Measurements from ENCODE around the gene FANCC.
A peak's percentile ranks its signal among the peaks of the same experiment; 100 is the strongest.

The FANCC gene

DNA sequence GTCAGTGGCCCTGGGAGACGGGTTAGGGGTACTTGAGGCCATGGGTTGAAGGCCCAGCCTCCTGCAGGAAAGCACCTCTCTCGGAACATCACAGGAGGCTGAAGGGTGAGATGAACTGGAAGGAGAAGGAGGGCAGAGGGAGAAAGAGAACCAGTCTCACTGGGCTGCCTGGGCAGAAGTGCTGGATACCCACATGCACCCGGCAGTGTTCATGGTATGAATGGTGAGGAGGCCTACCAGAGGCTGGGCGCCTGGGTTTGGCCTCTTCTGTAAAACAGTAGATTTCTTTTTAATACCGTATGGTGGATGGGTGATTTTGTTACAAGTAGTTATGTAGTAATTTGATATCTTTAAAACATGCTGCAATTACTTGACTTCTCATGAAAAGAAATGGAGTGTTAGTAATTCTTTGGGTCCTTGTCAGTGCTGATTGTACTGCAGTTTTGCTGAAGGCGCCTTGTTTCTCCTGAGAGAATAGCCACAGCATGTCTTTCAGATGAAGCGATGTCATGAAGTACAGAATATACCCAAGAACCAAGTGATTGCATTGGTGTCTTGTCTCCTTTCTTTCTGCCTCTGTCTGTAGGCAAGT, 258.6 kb downstream of the FANCC start:
- peak overlapping the region; percentile 21 for H3K27ac ChIP-seq
- DNase-seq (ENCODE audit: low read depth, low spot score), result no peak

DNA sequence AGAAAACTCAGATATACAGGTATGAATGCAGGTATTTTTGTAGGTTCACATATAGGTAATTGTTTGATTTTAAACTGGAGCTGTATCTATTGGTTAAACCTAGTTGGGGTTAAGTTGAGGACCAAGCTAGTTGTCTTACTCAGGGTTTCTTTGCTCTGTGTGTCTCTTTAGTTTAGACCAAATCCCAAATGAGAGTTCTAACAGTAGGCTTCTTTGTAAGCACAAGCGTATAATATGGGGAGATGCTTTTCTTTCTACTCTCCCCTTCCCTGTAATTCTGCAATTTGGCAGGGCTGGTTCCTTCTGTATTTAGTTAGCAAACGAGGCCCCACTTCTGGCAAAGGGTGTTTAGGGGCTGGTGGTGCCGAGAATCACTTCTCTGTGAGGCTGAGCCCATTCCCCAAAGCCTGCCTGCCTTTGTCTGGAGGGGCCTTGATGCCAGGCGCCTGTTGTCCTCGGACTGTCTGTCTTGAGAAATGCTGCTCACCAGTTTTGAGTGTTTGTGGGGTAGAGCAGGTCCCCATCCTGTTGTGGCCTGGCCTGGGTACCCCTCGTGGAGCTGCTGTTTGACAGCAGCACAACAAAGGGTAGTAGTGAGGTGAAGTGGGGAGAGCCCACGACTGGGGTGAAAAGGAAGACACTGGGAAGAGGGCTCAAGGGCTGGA, 259.3 kb downstream of the FANCC start:
- peak overlapping the region; percentile 21 for H3K27ac ChIP-seq
- no peak for DNase-seq (ENCODE audit: low read depth, low spot score)

DNA sequence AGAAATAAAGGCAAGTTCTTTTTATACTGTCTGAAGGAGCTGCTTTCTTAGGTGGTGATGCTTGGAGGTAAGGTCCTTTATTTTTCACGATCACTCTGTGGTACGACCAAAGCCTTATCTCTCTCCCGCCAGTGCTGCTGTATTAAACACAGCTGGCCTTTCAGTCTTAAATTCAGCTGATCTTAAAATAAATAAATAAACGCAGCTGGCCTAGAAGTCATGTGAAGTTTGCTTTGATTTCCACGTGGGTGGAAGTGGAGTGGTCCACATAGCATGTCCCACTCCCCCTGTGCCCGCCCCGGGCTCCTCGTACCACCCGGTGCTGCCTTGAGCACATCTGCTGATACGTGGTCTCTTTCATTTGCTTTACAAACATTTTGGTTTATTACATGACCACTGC, 260.4 kb downstream of the FANCC start:
- no peak for DNase-seq (ENCODE audit: low read depth, low spot score)
- peak overlapping the region; percentile 0 for H3K27ac ChIP-seq

DNA sequence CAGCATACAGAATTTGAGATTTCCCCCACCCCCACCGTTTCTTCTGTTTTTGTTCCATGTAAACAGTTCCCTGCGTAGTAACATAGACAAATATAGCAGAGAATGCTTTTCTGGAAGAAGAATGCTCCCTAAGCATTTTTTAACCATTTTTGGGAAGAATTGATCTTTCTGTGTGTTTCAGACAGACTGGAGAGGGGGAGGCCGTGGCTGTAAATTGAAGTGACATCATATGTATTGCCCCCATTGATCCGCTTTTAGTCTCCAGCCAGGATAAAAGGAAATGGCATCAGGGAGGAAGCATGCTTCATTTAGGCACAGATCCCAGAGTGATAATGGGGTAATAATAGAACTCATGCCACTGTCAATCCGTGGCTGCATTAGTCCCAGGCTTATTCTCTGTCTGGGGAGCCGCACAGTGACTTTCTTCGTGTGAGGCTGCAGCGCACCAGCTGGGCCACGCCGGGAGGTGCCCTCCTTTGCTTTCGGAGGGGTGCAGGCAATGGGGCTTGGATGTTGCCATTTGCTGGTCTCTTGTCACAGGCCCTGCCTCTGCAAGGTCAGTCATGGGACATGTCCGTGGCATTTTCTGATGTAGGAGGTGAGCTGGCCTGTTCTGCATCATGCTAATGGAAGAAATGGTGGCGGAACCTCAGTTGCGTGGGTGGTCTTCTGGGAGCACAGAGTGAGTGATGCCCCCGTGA, 261.5 kb downstream of the FANCC start:
- peak overlapping the region; percentile 76 for H3K27ac ChIP-seq
- DNase-seq (ENCODE audit: low read depth, low spot score), result no peak

DNA sequence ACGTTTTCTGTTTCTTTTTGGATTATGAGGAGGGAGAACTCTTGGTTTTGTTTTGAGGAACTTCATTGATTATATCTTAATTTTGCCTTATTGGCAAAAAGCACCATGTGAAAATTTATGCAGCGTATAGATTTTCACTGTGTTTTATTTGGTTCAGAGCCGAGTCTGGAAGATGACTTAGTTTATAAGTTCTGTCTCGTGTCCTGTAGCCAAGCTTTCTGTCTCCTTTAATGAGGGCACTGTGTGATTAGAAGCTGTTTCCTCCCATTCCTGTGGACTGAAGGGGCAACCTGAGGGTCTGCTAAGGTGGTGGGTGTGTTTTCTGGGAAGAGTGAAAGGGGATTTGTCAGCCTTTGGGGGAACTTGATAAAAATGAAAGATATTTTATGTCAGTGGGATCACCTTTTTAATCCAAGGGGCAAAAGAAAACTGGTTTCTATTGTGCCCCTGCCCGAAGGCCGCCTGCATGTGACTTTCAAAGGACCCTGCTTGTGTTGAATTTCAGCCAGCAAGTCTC, 262.1 kb downstream of the FANCC start:
- H3K27ac ChIP-seq, result peak overlapping the region; percentile 76
- no peak for DNase-seq (ENCODE audit: low read depth, low spot score)

DNA sequence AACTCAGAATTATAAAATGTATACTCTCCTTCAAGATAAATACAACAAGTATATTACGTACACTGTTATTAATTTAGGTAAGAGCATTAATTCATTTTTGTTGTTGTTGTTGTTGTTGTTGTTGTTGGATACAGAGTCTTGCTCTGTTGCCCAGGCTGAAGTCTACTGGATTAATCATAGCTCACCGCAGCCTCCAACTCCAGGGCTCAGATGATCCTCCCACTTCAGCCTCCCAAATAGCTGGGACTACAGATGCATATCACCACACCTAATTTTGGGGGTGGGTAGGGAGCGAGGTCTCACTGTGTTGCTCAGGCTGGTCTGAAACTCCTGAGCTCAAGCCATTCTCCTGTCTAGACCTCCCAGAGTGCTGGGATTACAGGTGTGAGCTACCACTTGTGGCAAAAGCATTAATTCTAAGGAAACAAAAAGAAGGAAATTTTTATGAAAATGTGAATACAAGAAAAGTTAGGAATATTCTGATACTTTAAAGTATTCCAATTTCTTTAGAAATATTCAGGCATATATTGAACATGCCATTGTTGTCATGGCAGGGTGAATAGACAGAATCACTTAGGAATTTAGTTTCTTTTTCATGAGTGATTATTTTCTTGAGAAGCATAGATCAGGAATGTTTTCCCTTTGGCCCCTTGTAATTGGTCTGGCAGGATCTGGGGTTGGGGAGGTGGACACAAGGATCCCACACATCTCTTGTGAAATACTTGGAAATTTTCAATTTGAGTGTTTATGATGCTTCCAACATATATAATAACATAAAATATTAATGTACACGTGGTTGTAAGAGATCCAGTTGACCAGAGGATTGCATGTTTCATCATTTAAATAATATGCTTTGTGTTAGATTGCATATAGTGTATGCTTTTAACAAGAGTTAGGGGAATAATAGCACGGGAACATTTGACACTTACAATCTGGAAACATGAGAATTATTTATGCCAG, 263.6 kb downstream of the FANCC start:
- H3K27ac ChIP-seq, result peak overlapping the region; percentile 76
- no peak for DNase-seq (ENCODE audit: low read depth, low spot score)

DNA sequence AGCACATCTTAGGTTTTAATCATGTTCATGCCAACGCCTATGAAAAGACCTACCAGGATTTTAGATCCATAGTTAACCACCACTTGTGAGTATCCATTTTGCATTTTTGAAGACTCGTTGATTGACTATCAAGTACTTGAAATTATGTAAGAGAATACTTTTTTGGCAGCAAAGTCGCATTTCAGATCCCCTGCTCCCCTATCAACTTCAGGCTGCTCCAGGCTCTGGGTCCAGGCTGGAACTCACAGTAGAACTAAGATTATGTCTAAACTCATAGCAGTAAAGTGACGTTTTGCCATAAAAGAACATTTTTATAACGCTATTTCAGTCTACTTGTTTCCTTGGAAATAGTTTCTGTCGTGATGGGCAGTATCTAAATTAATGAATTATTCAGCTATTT, 267.7 kb downstream of the FANCC start:
- peak overlapping the region; percentile 76 for H3K27ac ChIP-seq
- DNase-seq (ENCODE audit: low read depth, low spot score), result no peak
